GM13977 (cell line): ENCODE results near the gene TGFB2.

ENCODE experiments used
- DNase-seq: peaks from one replicate; pipeline ENCODE4 v3.0.0; 2012; ENCODE audit warnings: low spot score
- in situ Hi-C: fragments of 300-500 bp; cut with MboI; formaldehyde crosslinking; loops from one replicate; pipeline ENCODE4 v1.12.0; 2022; ENCODE audit warnings: low sequenced_read_pairs, low pct_unique_long_range_greater_than_20kb, mixed read lengths, inconsistent platforms; ENCODE audit not compliant: unreplicated experiment
- TF ChIP-seq, protein P1 (sequence below): IDR thresholded peaks from 2 replicates; pipeline ENCODE4 v1.5.1; 2012; ENCODE audit warnings: mild to moderate bottlenecking, control low read depth; ENCODE audit not compliant: insufficient read depth; ENCODE audit errors: extremely low read depth, missing control alignments

TGFB2 gene

DNA sequence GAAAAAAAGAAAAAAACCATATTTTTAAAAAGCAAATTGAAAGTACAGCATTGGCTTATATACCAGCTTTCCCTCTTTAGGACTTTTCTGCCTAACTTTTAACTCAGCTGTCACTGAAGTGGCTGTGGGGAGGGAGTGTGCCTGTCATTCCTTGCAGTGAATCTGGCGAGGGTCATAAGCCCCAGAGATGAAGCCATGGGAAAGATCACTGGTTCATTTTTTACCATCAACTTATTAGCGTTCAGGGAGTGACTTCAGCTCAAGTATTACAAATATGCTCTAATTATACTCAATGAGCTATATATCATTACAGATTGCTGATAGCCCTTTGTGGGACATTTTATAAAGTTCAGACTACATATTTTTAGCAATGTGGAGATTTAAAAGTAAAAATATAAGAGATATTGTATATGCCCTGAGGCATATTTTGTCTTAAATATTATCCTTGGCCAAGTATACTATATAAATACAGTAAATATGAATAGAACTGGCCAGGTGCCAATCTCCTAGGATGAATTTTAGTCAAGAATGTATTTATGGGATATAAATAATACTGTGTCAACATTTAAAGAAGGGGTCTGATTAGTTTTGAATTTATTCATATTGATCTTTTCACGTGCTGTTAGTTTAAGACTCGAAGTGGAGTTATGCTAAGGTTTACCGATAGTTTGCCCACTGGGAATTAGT, 4.4 kb downstream of the TGFB2 start:
- DNase-seq: no peak
- TF ChIP-seq, protein P1, sequence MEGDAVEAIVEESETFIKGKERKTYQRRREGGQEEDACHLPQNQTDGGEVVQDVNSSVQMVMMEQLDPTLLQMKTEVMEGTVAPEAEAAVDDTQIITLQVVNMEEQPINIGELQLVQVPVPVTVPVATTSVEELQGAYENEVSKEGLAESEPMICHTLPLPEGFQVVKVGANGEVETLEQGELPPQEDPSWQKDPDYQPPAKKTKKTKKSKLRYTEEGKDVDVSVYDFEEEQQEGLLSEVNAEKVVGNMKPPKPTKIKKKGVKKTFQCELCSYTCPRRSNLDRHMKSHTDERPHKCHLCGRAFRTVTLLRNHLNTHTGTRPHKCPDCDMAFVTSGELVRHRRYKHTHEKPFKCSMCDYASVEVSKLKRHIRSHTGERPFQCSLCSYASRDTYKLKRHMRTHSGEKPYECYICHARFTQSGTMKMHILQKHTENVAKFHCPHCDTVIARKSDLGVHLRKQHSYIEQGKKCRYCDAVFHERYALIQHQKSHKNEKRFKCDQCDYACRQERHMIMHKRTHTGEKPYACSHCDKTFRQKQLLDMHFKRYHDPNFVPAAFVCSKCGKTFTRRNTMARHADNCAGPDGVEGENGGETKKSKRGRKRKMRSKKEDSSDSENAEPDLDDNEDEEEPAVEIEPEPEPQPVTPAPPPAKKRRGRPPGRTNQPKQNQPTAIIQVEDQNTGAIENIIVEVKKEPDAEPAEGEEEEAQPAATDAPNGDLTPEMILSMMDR: no peak
- in situ Hi-C loops: loop anchor here (25.0 kb wide), 3 partner anchors 838 to 1463 kb away; no protein-coding TSS in a partner anchor

DNA sequence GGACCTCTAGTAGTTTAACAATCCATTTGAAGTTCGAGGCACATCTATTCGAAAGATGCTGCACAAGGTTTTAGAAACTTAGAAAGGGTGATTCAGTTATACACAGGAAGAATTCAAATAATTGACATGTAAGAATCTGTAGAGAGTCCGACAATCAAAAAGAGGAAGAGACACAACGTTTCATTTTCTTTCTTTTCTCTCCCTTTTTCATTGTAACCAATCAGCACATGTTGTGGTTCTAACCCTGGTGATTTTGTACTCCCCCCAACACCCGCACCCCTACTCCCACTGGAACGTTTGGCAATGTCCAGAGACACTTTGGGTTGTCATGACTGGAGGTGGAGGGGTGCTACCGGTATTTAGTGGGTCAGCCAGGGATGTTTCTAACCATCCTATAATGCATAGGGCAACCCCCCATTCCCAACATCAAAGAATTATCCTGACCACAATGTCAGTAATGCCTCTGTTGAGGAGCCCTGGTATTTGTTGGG, 4.9 kb downstream of the TGFB2 start:
- in situ Hi-C loops: no loop called here
- TF ChIP-seq, protein P1: no peak
- no peak for DNase-seq

DNA sequence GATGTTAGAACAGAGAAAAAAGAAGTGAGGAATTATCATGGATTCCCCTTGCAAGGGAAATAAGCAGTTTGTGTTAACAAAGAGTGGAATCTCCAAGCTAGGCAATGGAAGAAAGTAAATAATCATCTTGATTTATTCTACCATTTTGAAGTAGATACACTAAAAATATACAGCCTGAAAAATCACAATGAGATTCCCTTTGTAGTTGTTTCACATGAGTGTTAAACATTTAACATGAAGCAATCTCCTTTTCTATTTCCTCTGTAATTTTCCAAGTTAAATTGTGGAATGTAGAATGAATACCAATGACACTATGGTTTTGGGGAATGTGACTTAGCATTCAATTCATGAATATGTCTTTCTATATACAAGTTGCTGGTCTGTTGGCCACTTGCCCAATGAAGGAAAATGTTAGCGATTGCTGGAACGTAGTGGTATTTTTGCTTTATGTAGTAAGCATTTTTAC, 5.7 kb downstream of the TGFB2 start:
- in situ Hi-C loops: no loop called here
- no peak for DNase-seq
- TF ChIP-seq, protein P1: no peak

DNA sequence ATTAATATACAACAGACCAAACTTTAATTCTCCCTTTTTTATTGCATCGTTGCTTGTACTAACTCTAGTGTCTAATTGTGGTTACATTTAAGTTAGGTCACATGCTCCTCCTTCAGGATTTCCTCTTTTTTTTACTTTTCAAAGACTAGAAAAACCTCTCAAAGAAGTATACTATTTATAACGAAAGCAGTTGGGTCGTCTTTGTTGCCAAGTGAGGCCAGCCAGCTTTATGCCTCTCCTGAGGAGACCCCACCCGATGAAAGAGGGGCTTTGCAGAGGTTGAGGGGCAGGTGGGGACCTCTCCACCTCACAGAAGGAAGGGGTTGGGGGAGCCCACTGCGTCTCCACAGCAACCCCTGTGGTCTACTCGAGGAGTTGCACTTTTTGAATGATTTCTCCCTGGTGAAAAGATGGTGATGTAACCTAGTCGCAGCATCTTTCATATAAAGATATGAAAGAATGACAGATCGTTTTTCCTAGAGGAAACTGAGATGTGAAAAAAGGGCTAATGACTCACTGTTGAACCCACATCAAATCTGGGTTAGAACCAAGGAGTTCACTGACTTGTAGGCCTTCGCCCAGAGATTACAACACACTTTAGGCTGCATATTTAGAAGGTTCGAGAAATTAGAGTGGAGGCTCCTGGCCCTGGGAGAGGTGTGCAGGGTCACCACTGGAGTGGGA, 6.4 kb downstream of the TGFB2 start:
- TF ChIP-seq, protein P1: peak; percentile 49
- in situ Hi-C loops: no loop called here
- DNase-seq: peak; percentile 45

DNA sequence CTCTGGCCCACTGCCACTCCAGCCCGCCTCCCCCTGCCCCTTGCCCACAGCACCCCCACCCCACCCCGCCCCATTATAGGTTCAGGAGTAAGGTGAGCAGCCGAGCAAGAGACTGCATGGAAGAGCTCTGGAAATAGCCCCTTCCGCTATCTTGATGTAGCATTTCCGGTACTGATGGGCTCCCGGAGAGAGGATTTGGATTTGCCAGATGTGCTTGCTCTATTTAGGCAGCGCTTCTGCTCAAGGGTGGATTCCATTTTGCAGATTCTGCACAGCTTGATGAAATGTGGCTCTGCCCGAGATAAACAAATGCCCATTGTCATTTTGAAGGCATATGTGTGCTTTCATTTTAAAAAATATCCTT, 6.9 kb downstream of the TGFB2 start:
- TF ChIP-seq, protein P1: no peak
- in situ Hi-C loops: no loop called here
- no peak for DNase-seq

DNA sequence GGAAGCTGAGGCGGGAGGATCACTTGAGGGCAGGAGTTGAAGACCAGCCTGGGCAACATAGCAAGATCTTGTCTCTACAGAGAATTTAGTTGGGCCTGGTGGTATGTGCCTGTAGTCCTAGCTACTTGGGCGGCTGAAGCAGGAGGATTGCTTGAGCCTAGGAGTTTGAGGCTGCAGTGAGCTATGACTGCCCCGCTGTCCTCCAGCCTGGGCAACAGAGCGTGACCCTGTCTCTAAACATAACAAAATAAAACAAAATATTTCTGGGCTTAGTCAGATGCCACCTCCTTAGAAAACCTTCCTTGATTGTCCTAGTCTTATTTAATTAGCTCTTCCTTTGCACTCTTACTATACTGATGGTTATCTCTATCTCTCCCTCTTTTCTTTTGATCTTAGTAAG, 8.5 kb downstream of the TGFB2 start:
- TF ChIP-seq, protein P1: no peak
- no peak for DNase-seq
- in situ Hi-C loops: no loop called here
